ENCODE data around the gene CCDC15.

The CCDC15 gene

GRCh38 chr11:125082040-125082439, 128.0 kb downstream of the CCDC15 start:
- H3K4me3 ChIP-seq (ENCODE audit: low read length, poor library complexity, severe bottlenecking) = no peak overlapping the region
- H3K79me2 ChIP-seq (ENCODE audit: insufficient read depth, low read length) = no peaks in the 10 kb centered on the region
- H3K4me2 ChIP-seq (ENCODE audit: low read depth, low read length, poor library complexity, severe bottlenecking) = no peak overlapping the region
- no peak overlapping the region for H2AFZ ChIP-seq (ENCODE audit: low read length)
- H3K36me3 ChIP-seq (ENCODE audit: insufficient read depth, low read length) = no peaks in the 10 kb centered on the region
- no peaks in the 10 kb centered on the region for H4K20me1 ChIP-seq (ENCODE audit: insufficient read depth, low read length, poor library complexity, severe bottlenecking)
- TF ChIP-seq EZH2phosphoT487 (IDR thresholded peaks at IDR 0.05; ENCODE audit: borderline replicate concordance) (no peak), CTCF (conservative IDR thresholded peaks at IDR 0.05; ENCODE audit: low read length) (no peak)
- no peaks in the 10 kb centered on the region for H3K9me3 ChIP-seq (ENCODE audit: insufficient read depth, low read depth, low read length)
- no peaks in the 10 kb centered on the region for H3K4me1 ChIP-seq (ENCODE audit: insufficient read depth, low read length, poor library complexity, severe bottlenecking)
- no peaks in the 10 kb centered on the region for H3F3A ChIP-seq (ENCODE audit: low read depth)
- H3K9me2 ChIP-seq (replicated peaks; ENCODE audit: low read depth, low read length) = no peaks in the 10 kb centered on the region
- H3K9ac ChIP-seq (ENCODE audit: low read depth, low read length, poor library complexity, severe bottlenecking) = no peak overlapping the region
- H3K27me3 ChIP-seq (ENCODE audit: insufficient read depth, low read length, poor library complexity, severe bottlenecking) = no peaks in the 10 kb centered on the region

GRCh38 chr11:125082611-125083311, 128.8 kb downstream of the CCDC15 start:
- H3K36me3 ChIP-seq (ENCODE audit: insufficient read depth, low read length) = no peaks in the 10 kb centered on the region
- TF ChIP-seq EZH2phosphoT487 (IDR thresholded peaks at IDR 0.05; ENCODE audit: borderline replicate concordance) (no peak), CTCF (conservative IDR thresholded peaks at IDR 0.05; ENCODE audit: low read length) (no peak)
- H3K4me1 ChIP-seq (ENCODE audit: insufficient read depth, low read length, poor library complexity, severe bottlenecking) = no peaks in the 10 kb centered on the region
- no peak overlapping the region for H3K4me2 ChIP-seq (ENCODE audit: low read depth, low read length, poor library complexity, severe bottlenecking)
- no peaks in the 10 kb centered on the region for H4K20me1 ChIP-seq (ENCODE audit: insufficient read depth, low read length, poor library complexity, severe bottlenecking)
- no peak overlapping the region for H3K4me3 ChIP-seq (ENCODE audit: low read length, poor library complexity, severe bottlenecking)
- no peaks in the 10 kb centered on the region for H3K79me2 ChIP-seq (ENCODE audit: insufficient read depth, low read length)
- H3K27me3 ChIP-seq (ENCODE audit: insufficient read depth, low read length, poor library complexity, severe bottlenecking) = no peaks in the 10 kb centered on the region
- no peaks in the 10 kb centered on the region for H3K9me2 ChIP-seq (replicated peaks; ENCODE audit: low read depth, low read length)
- no peak overlapping the region for H3K9ac ChIP-seq (ENCODE audit: low read depth, low read length, poor library complexity, severe bottlenecking)
- H3K9me3 ChIP-seq (ENCODE audit: insufficient read depth, low read depth, low read length) = no peaks in the 10 kb centered on the region
- H3F3A ChIP-seq (ENCODE audit: low read depth) = no peaks in the 10 kb centered on the region
- no peak overlapping the region for H2AFZ ChIP-seq (ENCODE audit: low read length)

- Histone ChIP-seq H3K9me3 (ENCODE audit: insufficient read depth, low read depth, low read length) (no peaks in the 10 kb centered on the region), H3K4me1 (ENCODE audit: insufficient read depth, low read length, poor library complexity, severe bottlenecking) (no peaks in the 10 kb centered on the region), H3K27me3 (ENCODE audit: insufficient read depth, low read length, poor library complexity, severe bottlenecking) (no peaks in the 10 kb centered on the region), H3F3A (ENCODE audit: low read depth) (no peaks in the 10 kb centered on the region), H3K9me2 (replicated peaks; ENCODE audit: low read depth, low read length) (no peaks in the 10 kb centered on the region), H3K4me2 (ENCODE audit: low read depth, low read length, poor library complexity, severe bottlenecking) (no peak overlapping the region), H3K4me3 (ENCODE audit: low read length, poor library complexity, severe bottlenecking) (no peak overlapping the region), H3K79me2 (ENCODE audit: insufficient read depth, low read length) (no peaks in the 10 kb centered on the region), H4K20me1 (ENCODE audit: insufficient read depth, low read length, poor library complexity, severe bottlenecking) (no peaks in the 10 kb centered on the region), H3K9ac (ENCODE audit: low read depth, low read length, poor library complexity, severe bottlenecking) (no peak overlapping the region), H3K36me3 (ENCODE audit: insufficient read depth, low read length) (no peaks in the 10 kb centered on the region), H2AFZ (ENCODE audit: low read length) (no peak overlapping the region)
- TF ChIP-seq CTCF (conservative IDR thresholded peaks at IDR 0.05; ENCODE audit: low read length) = no peak
- no peak for TF ChIP-seq EZH2phosphoT487 (IDR thresholded peaks at IDR 0.05; ENCODE audit: borderline replicate concordance)
Measured at GRCh38 chr11:125083312-125084056, 129.5 kb downstream of the CCDC15 start.

All from Loucy (cell line).